Esophagus muscularis mucosa (tissue), 4 donors: ENCODE results near the gene CAMSAP2.

Source experiments
- CTCF ChIP-seq, 3 experiments: fragments of 200-600 bp in 2 of 3; fragments of 450-650 bp in 1 of 3; sonication (generic) in 2 of 3; IDR thresholded peaks; one replicate each; pipeline ENCODE4 v1.5.1; 2017 to 2019; ENCODE audit warnings: antibody characterized with exemption in 3 of 3, mild to moderate bottlenecking in 2 of 3, moderate library complexity in 1 of 3
- EP300 ChIP-seq: sonication (generic); formaldehyde crosslinking; IDR thresholded peaks from one replicate; pipeline ENCODE4 v1.6.1; 2017; ENCODE audit warnings: antibody characterized with exemption
- POLR2A ChIP-seq: fragments of 450-650 bp; IDR thresholded peaks from one replicate; pipeline ENCODE4 v1.6.1; 2017; ENCODE audit warnings: antibody characterized with exemption, moderate library complexity, mild to moderate bottlenecking, low read depth
- POLR2AphosphoS5 ChIP-seq, 2 donors: sonication (generic); formaldehyde crosslinking; IDR thresholded peaks; one replicate each; pipeline ENCODE4 v1.6.1; 2017; ENCODE audit warnings: antibody characterized with exemption in 2 of 2

- TF ChIP-seq CTCF (IDR thresholded peaks at IDR 0.05) (no peak), POLR2AphosphoS5 (IDR thresholded peaks at IDR 0.05) (no peak), POLR2A (no peak), EP300 (no peak)
These were observed 97.5 kb downstream of the CAMSAP2 start for GRCh38 chr1:200836213-200836612.
